Ovary (tissue), 3 donors: ENCODE data around the gene DISP2.

ENCODE experiments used
- EP300 ChIP-seq: sonication (generic); formaldehyde crosslinking; IDR thresholded peaks from one replicate; pipeline ENCODE4 v1.6.1; 2017; ENCODE audit warnings: antibody characterized with exemption
- POLR2A ChIP-seq: fragments of 450-650 bp; IDR thresholded peaks from one replicate; pipeline ENCODE4 v1.6.1; 2017; ENCODE audit warnings: antibody characterized with exemption, mild to moderate bottlenecking, moderate library complexity
- TF ChIP-seq, protein P1 (sequence below), 3 donors: fragments of 450-650 bp in 2 of 3; fragments of 200-600 bp in 1 of 3; IDR thresholded peaks; one replicate each; pipeline versions ENCODE4 v1.5.1 to v1.8.0; 2016 to 2022; ENCODE audit warnings: antibody characterized with exemption in 3 of 3, mild to moderate bottlenecking in 1 of 3
- donor health status: DM: no; HTN: no; CAD: no.

DNA sequence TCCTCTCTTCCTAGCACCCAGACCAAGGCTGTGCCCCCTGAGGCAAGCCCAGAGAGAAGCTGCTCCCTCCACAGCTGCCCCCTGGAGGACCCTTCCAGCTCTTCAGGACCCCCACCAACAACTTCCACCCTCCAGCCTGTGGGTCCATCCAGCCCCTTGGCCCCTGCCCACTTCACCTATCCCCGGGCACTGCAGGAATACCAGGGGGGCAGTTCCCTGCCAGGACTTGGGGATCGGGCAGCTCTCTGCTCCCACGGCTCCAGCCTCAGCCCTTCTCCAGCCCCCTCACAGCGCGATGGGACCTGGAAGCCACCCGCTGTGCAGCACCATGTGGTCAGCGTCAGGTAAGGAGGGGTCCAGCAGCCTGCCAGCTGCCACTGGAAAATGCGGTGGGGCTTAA, 5.6 kb downstream of the DISP2 start:
- TF ChIP-seq, protein P1, sequence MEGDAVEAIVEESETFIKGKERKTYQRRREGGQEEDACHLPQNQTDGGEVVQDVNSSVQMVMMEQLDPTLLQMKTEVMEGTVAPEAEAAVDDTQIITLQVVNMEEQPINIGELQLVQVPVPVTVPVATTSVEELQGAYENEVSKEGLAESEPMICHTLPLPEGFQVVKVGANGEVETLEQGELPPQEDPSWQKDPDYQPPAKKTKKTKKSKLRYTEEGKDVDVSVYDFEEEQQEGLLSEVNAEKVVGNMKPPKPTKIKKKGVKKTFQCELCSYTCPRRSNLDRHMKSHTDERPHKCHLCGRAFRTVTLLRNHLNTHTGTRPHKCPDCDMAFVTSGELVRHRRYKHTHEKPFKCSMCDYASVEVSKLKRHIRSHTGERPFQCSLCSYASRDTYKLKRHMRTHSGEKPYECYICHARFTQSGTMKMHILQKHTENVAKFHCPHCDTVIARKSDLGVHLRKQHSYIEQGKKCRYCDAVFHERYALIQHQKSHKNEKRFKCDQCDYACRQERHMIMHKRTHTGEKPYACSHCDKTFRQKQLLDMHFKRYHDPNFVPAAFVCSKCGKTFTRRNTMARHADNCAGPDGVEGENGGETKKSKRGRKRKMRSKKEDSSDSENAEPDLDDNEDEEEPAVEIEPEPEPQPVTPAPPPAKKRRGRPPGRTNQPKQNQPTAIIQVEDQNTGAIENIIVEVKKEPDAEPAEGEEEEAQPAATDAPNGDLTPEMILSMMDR (IDR thresholded peaks at IDR 0.05), result no peak
- TF ChIP-seq POLR2A (no peak), EP300 (no peak)
